T47D (cell line): ENCODE results near the gene RXRB.

Experiments used
- DNase-seq, 2 experiments: peaks; one replicate each; pipeline versions ENCODE4 v3.0.0 to v3.0.0-alpha.2; 2011 to 2012; ENCODE audit warnings: low read depth in 1 of 2, low spot score in 1 of 2
- JUND ChIP-seq: IDR thresholded peaks from 2 replicates; pipeline ENCODE4 v1.6.1; 2012; ENCODE audit warnings: low read depth
- in situ Hi-C: cut with HindIII; loops from 2 replicates; pipeline ENCODE4 v1.10.0; 2016; ENCODE audit warnings: low sequenced_read_pairs, low pct_unique_long_range_greater_than_20kb

RXRB gene

GRCh38 chr6:33206864-33207551 is 6.5 kb upstream of the RXRB start:
- in situ Hi-C loops: no loop called here
- TF ChIP-seq JUND: no peak
- no peak for DNase-seq

GRCh38 chr6:33206027-33206863 is 5.8 kb upstream of the RXRB start:
- no peak for DNase-seq
- in situ Hi-C loops: no loop called here
- TF ChIP-seq JUND: no peak

GRCh38 chr6:33205191-33206026 is 4.9 kb upstream of the RXRB start:
- TF ChIP-seq JUND: no peak
- in situ Hi-C loops: no loop called here
- no peak for DNase-seq

- in situ Hi-C loops: no loop called here
- no peak for TF ChIP-seq JUND
- peak; percentile 93 to 98 for DNase-seq
Observed at GRCh38 chr6:33204415-33205190, 4.1 kb upstream of the RXRB start, which contains the start of gene HSD17B8. TSS of gene HSD17B8 (plus strand) at chr6:33204655. CDS start at chr6:33204669, 14 bp downstream.

- DNase-seq: no peak
- TF ChIP-seq JUND: no peak
- in situ Hi-C loops: no loop called here
Observed at GRCh38 chr6:33204165-33204414, 3.6 kb upstream of the RXRB start.

- TF ChIP-seq JUND: no peak
- in situ Hi-C loops: no loop called here
- DNase-seq: no peak
Observed at GRCh38 chr6:33203443-33204164, 3.1 kb upstream of the RXRB start.

GRCh38 chr6:33202799-33203198 is 2.3 kb upstream of the RXRB start:
- in situ Hi-C loops: no loop called here
- DNase-seq: no peak
- TF ChIP-seq JUND: no peak

GRCh38 chr6:33201935-33202334 is 1.5 kb upstream of the RXRB start:
- DNase-seq: no peak
- TF ChIP-seq JUND: no peak
- in situ Hi-C loops: no loop called here

GRCh38 chr6:33201147-33201545 is 681 bp upstream of the RXRB start:
- TF ChIP-seq JUND: no peak
- in situ Hi-C loops: no loop called here
- DNase-seq: no peak

GRCh38 chr6:33199687-33200218 is 712 bp downstream of the RXRB start:
- TF ChIP-seq JUND: no peak
- DNase-seq: peak; percentile 66 to 78
- in situ Hi-C loops: no loop called here

- TF ChIP-seq JUND: no peak
- in situ Hi-C loops: no loop called here
- DNase-seq: no peak
Observed at GRCh38 chr6:33198853-33199436, 1.5 kb downstream of the RXRB start.
